BE2C (cell line): ENCODE measurements around the gene HOXD10.
A peak's percentile ranks its signal among the peaks of the same experiment; 100 is the strongest.

Experiments used
- DNase-seq: peaks from one replicate; pipeline ENCODE4 v3.0.0-alpha.2; 2020
- H3K27me3 ChIP-seq: fragments of 250-450 bp; sonication (Bioruptor Pico); 2 replicates; pipeline ENCODE4 v1.5.1; 2020; ENCODE audit warnings: mild to moderate bottlenecking
- H3K36me3 ChIP-seq: fragments of 250-450 bp; sonication (Bioruptor Pico); 2 replicates; pipeline ENCODE4 v1.5.1; 2020; ENCODE audit warnings: mild to moderate bottlenecking
- H3K4me1 ChIP-seq: fragments of 250-450 bp; sonication (Bioruptor Pico); 2 replicates; pipeline ENCODE4 v1.5.1; 2020
- H3K4me3 ChIP-seq: 2 replicates; pipeline ENCODE4 v1.5.1; 2011; ENCODE audit warnings: low read depth, low read length
- H3K9me3 ChIP-seq: fragments of 250-450 bp; sonication (Bioruptor Pico); 2 replicates; pipeline ENCODE4 v1.5.1; 2020
- CTCF ChIP-seq: IDR thresholded peaks from 2 replicates; pipeline ENCODE4 v1.5.1; 2012; ENCODE audit warnings: mild to moderate bottlenecking, low read depth, low read length

HOXD10 gene

GRCh38 chr2:176089843-176090395 lies 26.7 kb upstream of the HOXD10 start:
- Histone ChIP-seq H3K4me3 (no peak overlapping the region), H3K36me3 (no peaks in the 10 kb centered on the region), H3K4me1 (peaks cover under 1% of the 10 kb centered on the region; the same call in 1 of the 2 replicates), H3K9me3 (no peaks in the 10 kb centered on the region), H3K27me3 (peaks cover 98% of the 10 kb centered on the region)
- no peak for TF ChIP-seq CTCF
- no peak for DNase-seq

GRCh38 chr2:176090862-176091261 lies 25.7 kb upstream of the HOXD10 start:
- TF ChIP-seq CTCF: no peak
- H3K4me1 ChIP-seq: peaks cover 3% of the 10 kb centered on the region; the same call in 1 of the 2 replicates
- peaks cover 96% of the 10 kb centered on the region for H3K27me3 ChIP-seq
- DNase-seq: no peak
- no peaks in the 10 kb centered on the region for H3K36me3 ChIP-seq
- H3K4me3 ChIP-seq: no peak overlapping the region
- no peaks in the 10 kb centered on the region for H3K9me3 ChIP-seq

GRCh38 chr2:176091329-176092258 lies 25.0 kb upstream of the HOXD10 start:
- Histone ChIP-seq H3K36me3 (no peaks in the 10 kb centered on the region), H3K4me1 (peaks cover 3% of the 10 kb centered on the region; the same call in 1 of the 2 replicates), H3K9me3 (no peaks in the 10 kb centered on the region), H3K4me3 (peak overlapping the region; percentile 24), H3K27me3 (peaks cover 96% of the 10 kb centered on the region)
- DNase-seq: no peak
- no peak for TF ChIP-seq CTCF

- H3K27me3 ChIP-seq: peaks cover 96% of the 10 kb centered on the region
- DNase-seq: peak; percentile 47
Observed at GRCh38 chr2:176092270-176093144, 24.1 kb upstream of the HOXD10 start, which contains the start of gene HOXD13. HOXD13 (plus strand) TSS chr2:176092721; CDS start chr2:176092891, 170 bp downstream.

More at GRCh38 chr2:176092270-176093144, 24.1 kb upstream of the HOXD10 start, which contains the start of gene HOXD13:
- Histone ChIP-seq H3K4me3 (peak within 1 kb of the TSS; percentile 45), H3K4me1 (peaks cover 3% of the 10 kb centered on the region; the same call in 1 of the 2 replicates), H3K9me3 (no peaks in the 10 kb centered on the region), H3K36me3 (no peaks in the 10 kb centered on the region)
- no peak for TF ChIP-seq CTCF
